T-cell (primary cell): ENCODE measurements around the gene RASSF4. TPM values are rescaled to one million over a fixed set of nuclear protein-coding genes. Genes with fewer than 3 reads are reported as not detected.

Experiments used
- ATAC-seq, 4 experiments: fragments of 200-7000 bp in 3 of 4; fragments of 150-1000 bp in 1 of 4; cut with Tn5 transposase; replicated peaks in 1 of 4; 1 replicate in 3 of 4; 2 replicates in 1 of 4; pipeline ENCODE4 v1.10.0; 2021; ENCODE audit warnings: moderate library complexity in 3 of 4, mild to moderate bottlenecking in 2 of 4, moderate number of reproducible peaks in 1 of 4
- CTCF ChIA-PET, 2 donors: fragments of 300-600 bp; sonication (Branson Sonifier 250); formaldehyde crosslinking; loops; one replicate each; lab custom pipeline; 2022; ENCODE audit warnings: antibody characterized with exemption in 2 of 2; lab: Charles Lee
- POLR2A ChIA-PET, 2 donors: fragments of 300-600 bp; sonication (Branson Sonifier 250); formaldehyde crosslinking; loops; one replicate each; lab custom pipeline; 2022; ENCODE audit warnings: antibody characterized with exemption in 2 of 2; lab: Charles Lee
- DNase-seq, 35 experiments: peaks; one replicate each; pipeline versions ENCODE4 v3.0.0 to v3.0.0-alpha.2; 2013 to 2023
- H3K27ac ChIP-seq: one replicate; pipeline ENCODE4 v1.5.1; 2013; ENCODE audit warnings: low read length
- H3K27me3 ChIP-seq, 2 experiments: replicated peaks in 1 of 2; 1 replicate in 1 of 2; 2 replicates in 1 of 2; pipeline versions ENCODE4 v1.6.1 to v1.7.0; 2013; ENCODE audit warnings: low read length in 1 of 2, mixed read lengths in 1 of 2; ENCODE audit not compliant: control insufficient read depth in 2 of 2, insufficient read depth in 2 of 2; ENCODE audit errors: extremely low read depth in 1 of 2
- H3K36me3 ChIP-seq, 2 donors: 1 replicate in 1 of 2; 2 replicates in 1 of 2; pipeline versions ENCODE4 v1.6.1 to v1.7.0; 2013; ENCODE audit warnings: low read length in 1 of 2; ENCODE audit not compliant: control insufficient read depth in 2 of 2, insufficient read depth in 1 of 2; ENCODE audit errors: extremely low read depth in 1 of 2
- H3K4me1 ChIP-seq, 2 experiments: 1 replicate in 1 of 2; 2 replicates in 1 of 2; pipeline versions ENCODE4 v1.6.1 to v1.7.0; 2013; ENCODE audit warnings: low read length in 2 of 2, mixed read lengths in 1 of 2; ENCODE audit not compliant: insufficient read depth in 2 of 2, control insufficient read depth in 1 of 2; ENCODE audit errors: extremely low read depth in 1 of 2
- H3K4me3 ChIP-seq, 2 donors: 1 replicate in 1 of 2; 2 replicates in 1 of 2; pipeline versions ENCODE4 v1.5.1 to v1.7.0; 2013; ENCODE audit warnings: mild to moderate bottlenecking in 2 of 2, low read length in 1 of 2, moderate library complexity in 1 of 2; ENCODE audit not compliant: control insufficient read depth in 1 of 2; ENCODE audit errors: extremely low read depth in 1 of 2
- H3K9me3 ChIP-seq: 2 replicates; pipeline ENCODE4 v1.7.0; 2013
- H3K27ac Mint-ChIP-seq, 2 donors: one replicate each; pipeline ENCODE4 v1.8.0; 2020 to 2021; ENCODE audit warnings: mild to moderate bottlenecking in 2 of 2, mixed read lengths in 2 of 2
- H3K27me3 Mint-ChIP-seq, 2 donors: one replicate each; pipeline ENCODE4 v1.8.0; 2021 to 2022; ENCODE audit warnings: mixed read lengths in 2 of 2
- H3K36me3 Mint-ChIP-seq: one replicate; pipeline ENCODE4 v1.8.0; 2021; ENCODE audit warnings: mixed read lengths
- H3K4me1 Mint-ChIP-seq, 3 donors: one replicate each; pipeline ENCODE4 v1.8.0; 2020 to 2022; ENCODE audit warnings: mixed read lengths in 3 of 3, mild to moderate bottlenecking in 1 of 3
- H3K4me3 Mint-ChIP-seq, 3 donors: one replicate each; pipeline ENCODE4 v1.8.0; 2020 to 2022; ENCODE audit warnings: mild to moderate bottlenecking in 3 of 3, mixed read lengths in 3 of 3, moderate library complexity in 3 of 3
- H3K9me3 Mint-ChIP-seq, 3 donors: one replicate each; pipeline ENCODE4 v1.8.0; 2020 to 2022; ENCODE audit warnings: mixed read lengths in 3 of 3
- WGBS: methylation state at CpG from one replicate; pipeline ENCODE4 v1.1.5; 2013; ENCODE audit warnings: missing lambda C conversion rate; ENCODE audit not compliant: insufficient coverage; 5-methylcytosine and 5-hydroxymethylcytosine counted together
- total RNA-seq, 35 experiments: library from RNA in 6 of 35; stranded (reverse) in 6 of 35; fragments of 120-200 nt in 1 of 35; gene quantifications; one replicate each; pipeline versions ENCODE4 v1.2.1 to v1.2.4 and lab custom pipeline; 2013 to 2026

Gene RASSF4
- total RNA-seq, 5 donors from 2014 or later (not counting 1 experiment from before 2014, with no cell fraction given) = 0.55 to 2.8 (median 1.7) TPM

DNA sequence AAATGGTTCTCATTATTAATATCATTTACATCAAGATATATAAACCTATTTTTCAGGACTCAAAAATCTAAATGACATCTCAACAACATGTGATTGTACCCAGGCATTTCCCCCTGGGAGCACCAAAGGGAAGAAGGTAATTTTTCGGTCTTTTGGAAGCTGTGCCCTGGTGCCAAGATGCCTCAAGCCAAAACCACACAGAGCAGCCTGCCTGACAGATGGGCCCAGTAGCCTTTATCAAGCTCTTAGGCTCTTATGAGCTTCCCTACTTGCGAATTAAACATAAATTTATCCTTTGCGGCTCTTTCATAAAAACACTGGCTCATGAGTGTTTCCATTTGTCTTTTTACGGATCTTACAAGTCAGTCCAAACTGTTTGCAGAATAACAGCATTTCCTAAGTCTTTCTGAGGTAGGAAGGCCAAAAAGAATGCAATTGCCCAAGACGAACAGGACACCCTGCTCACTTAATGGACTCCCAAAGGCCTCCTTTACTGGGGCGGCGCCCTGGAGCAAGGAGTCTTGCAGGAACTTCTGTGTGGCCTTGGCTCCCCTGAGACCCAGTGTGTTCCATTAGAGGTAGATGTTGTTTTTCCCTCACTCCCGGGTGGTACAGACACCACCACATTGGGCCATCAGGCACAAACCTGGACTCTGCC, 4.1 kb upstream of the RASSF4 start:
- H3K27ac ChIP-seq = no peak overlapping the region
- peaks cover 0 to 5% of the 10 kb centered on the region in 2 donors for H3K36me3 ChIP-seq
- no peaks in the 10 kb centered on the region for H3K27me3 ChIP-seq
- DNase-seq (no peak), ATAC-seq (no peak)
- peaks cover 22% of the 10 kb centered on the region for H3K36me3 Mint-ChIP-seq
- H3K27me3 Mint-ChIP-seq = no peaks in the 10 kb centered on the region
- CTCF ChIA-PET = no interaction called here
- H3K4me1 ChIP-seq = peaks cover 5 to 23% of the 10 kb centered on the region in 2 experiments
- peaks cover 27 to 31% (median 28%) of the 10 kb centered on the region in 3 donors for H3K4me1 Mint-ChIP-seq
- H3K9me3 Mint-ChIP-seq = peaks cover 0 to 3% (median 2%) of the 10 kb centered on the region in 3 donors
- POLR2A ChIA-PET = no interaction called here
- H3K4me3 ChIP-seq = no peak overlapping the region
- H3K9me3 ChIP-seq = no peaks in the 10 kb centered on the region
- H3K27ac Mint-ChIP-seq = no peak overlapping the region
- H3K4me3 Mint-ChIP-seq = no peak overlapping the region
- WGBS = 97% methylated on average over 6 of the region's 8 CpGs

DNA sequence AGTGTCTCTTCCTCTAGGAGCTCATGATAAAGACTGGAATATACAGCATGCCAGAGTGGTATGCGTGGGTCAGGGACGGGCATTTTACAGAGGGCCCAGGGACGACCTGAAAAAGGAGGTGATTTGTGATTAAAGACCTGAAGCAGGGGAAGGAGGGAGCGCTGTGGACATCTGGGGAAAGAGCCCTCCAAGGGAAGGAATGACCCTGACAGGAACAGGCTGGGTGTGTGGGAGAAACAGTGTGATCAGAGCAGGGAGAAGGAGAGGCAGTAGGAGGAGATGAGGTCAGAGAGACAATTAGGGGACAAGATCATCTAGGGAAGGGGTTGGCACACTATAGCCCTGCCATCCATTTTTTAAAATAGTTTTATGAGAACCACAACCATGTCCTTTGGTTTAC, 3.4 kb upstream of the RASSF4 start:
- H3K36me3 Mint-ChIP-seq = peaks cover 20% of the 10 kb centered on the region
- Histone ChIP-seq H3K36me3 (peaks cover 0 to 5% of the 10 kb centered on the region in 2 donors), H3K27me3 (no peaks in the 10 kb centered on the region), H3K4me1 (peaks cover 5 to 24% of the 10 kb centered on the region in 2 experiments), H3K9me3 (no peaks in the 10 kb centered on the region), H3K4me3 (no peak overlapping the region), H3K27ac (no peak overlapping the region)
- no peak overlapping the region for H3K27ac Mint-ChIP-seq
- no peaks in the 10 kb centered on the region for H3K27me3 Mint-ChIP-seq
- no peak overlapping the region for H3K4me3 Mint-ChIP-seq
- H3K4me1 Mint-ChIP-seq = peaks cover 29 to 35% (median 35%) of the 10 kb centered on the region in 3 donors
- ATAC-seq = no peak
- WGBS = 97% methylated on average over 4 of the region's 4 CpGs
- no peak for DNase-seq
- ChIA-PET POLR2A (no interaction called here), CTCF (no interaction called here)
- peaks cover 0 to 3% (median 2%) of the 10 kb centered on the region in 3 donors for H3K9me3 Mint-ChIP-seq

DNA sequence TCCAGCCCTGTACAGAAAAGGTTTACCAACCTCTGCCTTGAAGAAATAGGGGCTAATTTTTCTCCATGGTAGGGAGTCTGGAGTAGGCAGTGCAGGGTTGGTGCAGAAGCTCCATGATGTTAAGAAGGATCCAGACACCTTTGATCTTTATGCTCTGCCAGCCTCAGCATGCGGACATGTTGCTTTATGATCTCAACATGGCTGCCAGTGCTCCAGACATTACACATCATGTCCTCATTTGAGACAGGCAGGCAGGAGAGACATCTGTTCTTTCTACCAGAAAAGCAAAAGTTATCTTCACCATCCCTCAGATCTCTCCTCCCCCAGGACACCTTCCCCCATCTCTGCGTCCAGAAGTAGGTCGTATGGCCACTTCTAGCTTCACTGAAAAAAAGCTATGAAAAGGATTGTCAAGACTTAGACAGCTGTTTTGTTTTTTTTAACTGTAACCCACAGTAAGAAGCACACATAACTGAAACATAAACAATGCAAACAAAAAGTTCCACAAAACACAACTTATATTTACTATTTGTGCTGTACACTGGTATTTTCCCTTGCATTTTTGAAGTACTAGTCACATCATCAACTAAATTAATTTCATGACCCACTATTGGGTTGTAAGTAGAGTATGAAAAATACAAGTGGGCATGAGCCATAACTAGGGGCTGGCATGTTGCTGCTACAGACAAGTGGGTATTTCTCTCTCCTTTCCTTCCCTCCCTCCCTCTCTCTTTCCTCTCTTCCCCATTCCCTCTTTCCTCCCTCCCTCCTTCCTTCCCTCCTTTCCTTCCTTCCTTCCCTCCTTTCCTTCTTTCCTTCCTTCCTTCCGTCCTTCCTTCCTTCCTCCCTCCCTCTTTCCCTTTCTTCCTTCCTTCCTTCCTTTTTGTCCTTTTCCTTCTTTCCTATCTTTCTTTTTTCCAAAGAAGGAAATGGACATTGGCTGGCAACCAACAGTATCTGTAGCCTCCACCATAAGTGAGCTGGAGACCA, 2.6 kb upstream of the RASSF4 start:
- no peaks in the 10 kb centered on the region for H3K9me3 ChIP-seq
- no peak overlapping the region for H3K4me3 ChIP-seq
- 92% methylated on average over 2 of the region's 4 CpGs for WGBS
- ChIA-PET CTCF (interaction anchor here in 1 of 2 donors (0.6 to 0.7 kb wide), 2 partner anchors 21 to 49 kb away, joined by 4 to 19 read pairs; no protein-coding TSS in a partner anchor), POLR2A (no interaction called here)
- DNase-seq = peak in 1 of 35 experiments; percentile 8
- no peak for ATAC-seq
- no peak overlapping the region for H3K27ac ChIP-seq
- H3K27ac Mint-ChIP-seq = peak overlapping the region in 1 of 2 donors; percentile 66
- H3K27me3 Mint-ChIP-seq = no peaks in the 10 kb centered on the region
- no peaks in the 10 kb centered on the region for H3K27me3 ChIP-seq
- peaks cover 19% of the 10 kb centered on the region for H3K36me3 Mint-ChIP-seq
- H3K4me3 Mint-ChIP-seq = peak overlapping the region in 1 of 3 donors; percentile 3
- H3K4me1 Mint-ChIP-seq = peaks cover 29 to 36% (median 35%) of the 10 kb centered on the region in 3 donors
- H3K9me3 Mint-ChIP-seq = peaks cover 0 to 3% (median 2%) of the 10 kb centered on the region in 3 donors
- H3K4me1 ChIP-seq = peaks cover 5 to 24% of the 10 kb centered on the region in 2 experiments
- H3K36me3 ChIP-seq = peaks cover 0 to 5% of the 10 kb centered on the region in 2 donors

DNA sequence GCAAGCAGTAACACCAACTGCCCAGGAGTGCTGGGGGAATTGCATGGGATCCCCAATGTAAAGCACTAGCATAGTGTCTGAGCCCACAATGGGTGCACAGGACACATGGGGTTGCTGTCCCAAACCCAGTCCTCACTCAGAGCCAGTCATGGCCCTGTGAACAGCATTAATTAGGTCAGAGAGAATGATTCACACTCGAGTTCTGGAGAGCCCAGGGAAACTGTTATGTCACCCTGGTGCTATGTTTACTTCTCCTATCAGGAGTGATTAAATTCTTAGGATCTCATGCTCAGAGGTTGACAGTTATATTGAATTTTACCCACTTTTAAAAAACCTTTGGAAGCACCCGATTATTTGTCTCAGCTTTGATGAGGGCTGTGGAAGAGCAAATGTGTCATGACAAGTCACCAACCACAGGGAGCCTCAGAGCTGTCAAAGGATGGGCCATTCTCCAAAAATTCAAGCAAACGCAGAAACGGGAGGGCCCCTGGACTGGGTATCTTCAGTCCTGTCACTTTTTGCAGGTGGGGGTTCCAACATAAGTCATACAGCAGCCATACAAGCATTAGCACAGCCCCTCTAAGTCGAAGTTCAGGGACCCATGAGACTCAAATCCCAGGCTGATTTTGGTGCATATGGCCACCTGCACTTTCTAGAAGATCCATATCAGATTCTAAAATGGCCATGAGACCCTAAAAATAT, 1.3 kb upstream of the RASSF4 start:
- Mint-ChIP-seq H3K4me1 (peaks cover 29 to 36% (median 35%) of the 10 kb centered on the region in 3 donors), H3K36me3 (peaks cover 19% of the 10 kb centered on the region), H3K4me3 (peak overlapping the region; percentile 82 to 85 (median 83)), H3K27ac (peak overlapping the region; percentile 7 to 80), H3K9me3 (peaks cover 0 to 3% (median 2%) of the 10 kb centered on the region in 3 donors), H3K27me3 (peaks cover 0 to 4% of the 10 kb centered on the region in 2 donors)
- Histone ChIP-seq H3K27ac (no peak overlapping the region), H3K4me3 (peak overlapping the region; percentile 74 to 82), H3K27me3 (peaks cover 0 to 3% of the 10 kb centered on the region in 2 experiments), H3K9me3 (no peaks in the 10 kb centered on the region), H3K4me1 (peaks cover 5 to 24% of the 10 kb centered on the region in 2 experiments), H3K36me3 (peaks cover 0 to 5% of the 10 kb centered on the region in 2 donors)
- WGBS = no CpG with 5 or more reads among the region's 5 CpGs
- ChIA-PET CTCF (interaction anchor here (0.7 to 1.5 kb wide), 2 partner anchors 19 to 26 kb away, joined by 3 to 19 read pairs; no protein-coding TSS in a partner anchor), POLR2A (no interaction called here)
- ATAC-seq = no peak
- DNase-seq = peak in 1 of 35 experiments; percentile 12

DNA sequence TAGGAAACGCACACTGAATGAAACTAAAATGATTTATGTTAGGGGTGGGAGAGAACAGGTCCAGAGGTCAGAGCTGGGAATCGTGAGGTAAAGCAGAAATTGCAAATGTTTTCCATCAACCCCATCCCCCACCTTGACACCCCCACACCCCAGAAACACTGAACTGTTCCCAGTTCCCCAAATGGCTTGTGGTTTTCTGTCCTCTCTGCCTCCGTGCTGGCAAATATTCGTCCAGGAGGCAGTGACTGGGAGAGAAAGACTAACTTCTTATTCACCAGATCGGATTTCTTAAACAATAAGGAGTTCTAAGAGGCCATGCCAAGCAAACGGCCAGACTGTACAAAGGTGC, 730 bp upstream of the RASSF4 start:
- Histone ChIP-seq H3K9me3 (no peaks in the 10 kb centered on the region), H3K27me3 (peaks cover 0 to 3% of the 10 kb centered on the region in 2 experiments), H3K27ac (peak overlapping the region; percentile 18), H3K4me1 (peaks cover 5 to 24% of the 10 kb centered on the region in 2 experiments), H3K36me3 (peaks cover 0 to 5% of the 10 kb centered on the region in 2 donors), H3K4me3 (peak overlapping the region; percentile 74 to 82)
- H3K4me1 Mint-ChIP-seq = peaks cover 29 to 36% (median 35%) of the 10 kb centered on the region in 3 donors
- H3K27ac Mint-ChIP-seq = peak overlapping the region; percentile 36 to 80
- CTCF ChIA-PET = interaction anchor here (0.6 to 1.5 kb wide), 2 partner anchors 26 to 37 kb away, joined by 3 read pairs; no protein-coding TSS in a partner anchor
- DNase-seq (no peak), ATAC-seq (no peak)
- H3K4me3 Mint-ChIP-seq = peak overlapping the region; percentile 82 to 85 (median 83)
- peaks cover 0 to 4% of the 10 kb centered on the region in 2 donors for H3K27me3 Mint-ChIP-seq
- peaks cover 0 to 3% (median 2%) of the 10 kb centered on the region in 3 donors for H3K9me3 Mint-ChIP-seq
- H3K36me3 Mint-ChIP-seq = peaks cover 17% of the 10 kb centered on the region
- POLR2A ChIA-PET = interaction anchor here in 1 of 2 donors (1.2 kb wide), 1 partner anchor 43 kb away, joined by 3 read pairs; no protein-coding TSS in a partner anchor
- WGBS = 0% methylated on average over 1 of the region's 6 CpGs
